Measurements from ENCODE around the gene LRRFIP1.

DNA sequence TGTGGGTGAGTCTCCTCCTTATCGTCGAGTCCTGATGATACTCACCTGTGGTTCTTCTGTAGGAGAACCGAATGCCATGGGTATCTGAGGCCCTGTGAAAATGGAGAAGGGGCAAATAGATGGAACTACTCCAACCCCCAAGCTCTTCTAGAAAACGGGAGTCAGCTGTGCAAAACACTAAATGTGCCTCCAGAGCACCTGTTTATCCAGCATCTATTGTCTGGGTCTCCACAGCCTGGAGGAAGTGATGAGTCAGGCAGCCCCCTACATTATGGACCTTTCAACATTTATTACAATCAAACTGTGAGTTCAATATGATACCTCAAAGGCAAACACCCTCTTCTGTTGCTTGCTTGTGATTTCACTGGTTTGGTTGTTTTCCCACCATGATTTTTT is 9.8 kb upstream of the LRRFIP1 start:
- no peak for TF ChIP-seq CTCF (IDR thresholded peaks at IDR 0.05; ENCODE audit: low read depth, low read length)
- no peak for TF ChIP-seq EZH2phosphoT487 (IDR thresholded peaks at IDR 0.05; ENCODE audit: low read depth)
